H9 (cell line): ENCODE measurements around the gene OXTR. TPM values are rescaled to one million over a fixed set of nuclear protein-coding genes. Genes with fewer than 3 reads are reported as not detected.

ENCODE experiments used
- DNase-seq: peaks from one replicate; pipeline ENCODE4 v3.0.0-alpha.2; 2017
- H2AFZ ChIP-seq: one replicate; pipeline ENCODE4 v1.6.1; 2013; ENCODE audit warnings: mild to moderate bottlenecking, low read length, control low read depth, moderate library complexity
- H2AK5ac ChIP-seq: 2 replicates; pipeline ENCODE4 v1.6.1; 2013; ENCODE audit warnings: low read length, control low read depth, mixed read lengths; ENCODE audit not compliant: insufficient read length
- H2BK120ac ChIP-seq: one replicate; pipeline ENCODE4 v1.6.1; 2013; ENCODE audit warnings: low read depth, mild to moderate bottlenecking, low read length, control low read depth, inconsistent platforms; ENCODE audit not compliant: poor library complexity, severe bottlenecking
- H2BK12ac ChIP-seq: 2 replicates; pipeline ENCODE4 v1.6.1; 2013; ENCODE audit warnings: low read length, control low read depth, mixed read lengths, low read depth; ENCODE audit not compliant: insufficient read length
- H2BK15ac ChIP-seq: 2 replicates; pipeline ENCODE4 v1.6.1; 2013; ENCODE audit warnings: low read depth, low read length, control low read depth
- H2BK20ac ChIP-seq: one replicate; pipeline ENCODE4 v1.6.1; 2013; ENCODE audit warnings: low read depth, mild to moderate bottlenecking, low read length, control low read depth, inconsistent platforms; ENCODE audit not compliant: poor library complexity, severe bottlenecking
- H2BK5ac ChIP-seq: 2 replicates; pipeline ENCODE4 v1.6.1; 2013; ENCODE audit warnings: low read length, control low read depth, mixed read lengths; ENCODE audit not compliant: insufficient read length
- H3K14ac ChIP-seq: 2 replicates; pipeline ENCODE4 v1.6.1; 2013; ENCODE audit warnings: low read length, control low read depth; ENCODE audit not compliant: insufficient read depth
- H3K18ac ChIP-seq: 2 replicates; pipeline ENCODE4 v1.6.1; 2013; ENCODE audit warnings: low read depth, mild to moderate bottlenecking, mixed read lengths, low read length, control low read depth; ENCODE audit not compliant: insufficient read length
- H3K23ac ChIP-seq: 2 replicates; pipeline ENCODE4 v1.6.1; 2013; ENCODE audit warnings: low read length, control low read depth, mixed read lengths, low read depth; ENCODE audit not compliant: insufficient read length
- H3K23me2 ChIP-seq: 2 replicates; pipeline ENCODE4 v1.6.1; 2013; ENCODE audit warnings: low read depth, mild to moderate bottlenecking, mixed read lengths, low read length, control low read depth; ENCODE audit not compliant: insufficient read length, poor library complexity, severe bottlenecking
- H3K27ac ChIP-seq: 2 replicates; pipeline ENCODE4 v1.5.1; 2013; ENCODE audit warnings: low read length, control low read depth, mixed read lengths, low read depth; ENCODE audit not compliant: insufficient read length
- H3K27me3 ChIP-seq: 2 replicates; pipeline ENCODE4 v1.6.1; 2013; ENCODE audit warnings: low read length, control low read depth, inconsistent platforms; ENCODE audit not compliant: insufficient read depth
- H3K4ac ChIP-seq: 2 replicates; pipeline ENCODE4 v1.6.1; 2013; ENCODE audit warnings: low read depth, mild to moderate bottlenecking, control low read depth, inconsistent platforms, low read length, moderate library complexity
- H3K4me1 ChIP-seq: 2 replicates; pipeline ENCODE4 v1.6.1; 2013; ENCODE audit warnings: low read length, control low read depth, inconsistent platforms; ENCODE audit not compliant: insufficient read depth
- H3K4me2 ChIP-seq: 2 replicates; pipeline ENCODE4 v1.6.1; 2013; ENCODE audit warnings: low read length, control low read depth, mixed read lengths; ENCODE audit not compliant: insufficient read length, insufficient read depth
- H3K56ac ChIP-seq: 2 replicates; pipeline ENCODE4 v1.6.1; 2013; ENCODE audit warnings: low read depth, mild to moderate bottlenecking, mixed read lengths, low read length, control low read depth; ENCODE audit not compliant: insufficient read length
- H3K79me1 ChIP-seq: 2 replicates; pipeline ENCODE4 v1.6.1; 2013; ENCODE audit warnings: low read depth, mild to moderate bottlenecking, moderate library complexity, low read length, control low read depth, inconsistent platforms; ENCODE audit not compliant: insufficient read depth, poor library complexity, severe bottlenecking
- H3K79me2 ChIP-seq: 2 replicates; pipeline ENCODE4 v1.6.1; 2013; ENCODE audit warnings: low read length, control low read depth, inconsistent platforms; ENCODE audit not compliant: insufficient read depth
- H3K9ac ChIP-seq: 2 replicates; pipeline ENCODE4 v1.6.1; 2013; ENCODE audit warnings: low read length, control low read depth, mixed read lengths; ENCODE audit not compliant: insufficient read length; ENCODE audit errors: extremely low read depth
- H3K9me3 ChIP-seq: one replicate; pipeline ENCODE4 v1.6.1; 2013; ENCODE audit warnings: low read depth, low read length, inconsistent platforms; ENCODE audit not compliant: control insufficient read depth
- H3T11ph ChIP-seq: one replicate; pipeline ENCODE4 v1.6.1; 2013; ENCODE audit warnings: mild to moderate bottlenecking, low read length, control low read depth, inconsistent platforms
- H4K20me1 ChIP-seq: one replicate; pipeline ENCODE4 v1.6.1; 2013; ENCODE audit not compliant: control insufficient read depth, insufficient read length, insufficient read depth
- H4K5ac ChIP-seq: 2 replicates; pipeline ENCODE4 v1.6.1; 2013; ENCODE audit warnings: low read depth, mild to moderate bottlenecking, mixed read lengths, low read length, control low read depth; ENCODE audit not compliant: insufficient read length
- H4K8ac ChIP-seq: replicated peaks from 2 replicates; pipeline ENCODE4 v1.6.1; 2013; ENCODE audit warnings: low read length, control low read depth, mixed read lengths, low read depth; ENCODE audit not compliant: insufficient read length
- H4K91ac ChIP-seq: 2 replicates; pipeline ENCODE4 v1.6.1; 2013; ENCODE audit warnings: low read depth, mild to moderate bottlenecking, moderate library complexity, mixed read lengths, low read length, control low read depth; ENCODE audit not compliant: insufficient read length
- H3K27ac Mint-ChIP-seq, 3 experiments: 2 replicates in 2 of 3; 3 replicates in 1 of 3; pipeline ENCODE4 v1.8.0; 2020 to 2021; ENCODE audit warnings: mixed read lengths in 3 of 3, mild to moderate bottlenecking in 1 of 3, moderate library complexity in 1 of 3
- H3K27me3 Mint-ChIP-seq: 2 replicates; pipeline ENCODE4 v1.8.0; 2021; ENCODE audit warnings: low read depth, mild to moderate bottlenecking, moderate library complexity, mixed read lengths
- H3K36me3 Mint-ChIP-seq, 3 experiments: 2 replicates in 2 of 3; 3 replicates in 1 of 3; pipeline ENCODE4 v1.8.0; 2020 to 2021; ENCODE audit warnings: low read depth in 3 of 3, mixed read lengths in 3 of 3; ENCODE audit not compliant: insufficient read depth in 1 of 3
- H3K4me1 Mint-ChIP-seq, 2 experiments: 2 replicates each; pipeline ENCODE4 v1.8.0; 2020; ENCODE audit warnings: mixed read lengths in 2 of 2
- H3K4me3 Mint-ChIP-seq, 2 experiments: 2 replicates in 1 of 2; 3 replicates in 1 of 2; pipeline ENCODE4 v1.8.0; 2020 to 2021; ENCODE audit warnings: mild to moderate bottlenecking in 2 of 2, mixed read lengths in 2 of 2, moderate library complexity in 1 of 2
- H3K9me3 Mint-ChIP-seq, 2 experiments: 2 replicates in 1 of 2; 3 replicates in 1 of 2; pipeline ENCODE4 v1.8.0; 2020; ENCODE audit warnings: mild to moderate bottlenecking in 2 of 2, mixed read lengths in 2 of 2, moderate library complexity in 1 of 2
- CTCF ChIP-seq: fragments of 200-600 bp; sonication (generic); conservative IDR thresholded peaks from 3 replicates; pipeline ENCODE4 v1.8.0; 2021; ENCODE audit warnings: antibody characterized with exemption, mild to moderate bottlenecking
- WGBS: extraction: QIAGEN DNeasy Blood & Tissue Kit; methylation state at CpG from one replicate; pipeline ENCODE4 v1.1.7; 2013; ENCODE audit warnings: missing lambda C conversion rate, low lambda C conversion rate, mixed read lengths; ENCODE audit not compliant: insufficient read length; ENCODE audit errors: extremely low coverage; 5-methylcytosine and 5-hydroxymethylcytosine counted together
- total RNA-seq: library from RNA; stranded (reverse); gene quantifications from 2 replicates; pipeline ENCODE4 v1.2.1, GENCODE V29; 2021

The OXTR gene
- total RNA-seq, 1 experiment from 2014 or later = 1.7 TPM

DNA sequence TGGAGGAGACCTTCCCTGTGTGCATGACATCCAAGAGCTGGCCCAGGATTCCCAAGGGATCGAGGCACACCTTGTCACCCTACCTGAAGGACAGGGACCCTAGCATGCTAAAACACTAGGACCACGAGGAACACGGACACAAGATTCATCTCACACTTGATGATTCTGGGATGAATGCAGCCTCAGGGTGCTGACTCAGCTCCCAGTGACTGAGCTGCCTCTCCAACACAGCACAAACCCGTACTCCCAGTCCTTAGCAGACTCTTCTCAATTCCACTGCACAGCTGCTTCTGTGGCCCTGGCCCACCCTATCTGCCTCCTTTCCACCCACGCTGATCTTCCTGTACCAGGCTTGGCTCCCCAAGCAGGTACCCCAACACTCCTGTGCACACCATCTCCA lies 9.1 kb upstream of the OXTR start:
- H3K27ac ChIP-seq = no peak overlapping the region
- no peak overlapping the region for H3K4ac ChIP-seq
- Mint-ChIP-seq H3K9me3 (no peaks in the 10 kb centered on the region), H3K4me1 (peaks cover 4 to 8% of the 10 kb centered on the region in 2 experiments; a peak in 2 of 4 replicates), H3K36me3 (peaks cover 0 to 3% (median 0%) of the 10 kb centered on the region in 3 experiments; a peak in 2 of 7 replicates), H3K4me3 (no peak overlapping the region), H3K27me3 (peaks cover 20% of the 10 kb centered on the region), H3K27ac (no peak overlapping the region)
- WGBS = no CpG with 5 or more reads among the region's 5 CpGs
- H3K9me3 ChIP-seq = no peaks in the 10 kb centered on the region
- H4K5ac ChIP-seq = no peak overlapping the region
- no peaks in the 10 kb centered on the region for H3K23me2 ChIP-seq
- no peaks in the 10 kb centered on the region for H3K4me1 ChIP-seq
- H2BK12ac ChIP-seq = no peak overlapping the region
- no peak overlapping the region for H3K56ac ChIP-seq
- no peak overlapping the region for H3K9ac ChIP-seq
- no peak overlapping the region for H2BK20ac ChIP-seq
- no peak overlapping the region for H3T11ph ChIP-seq
- no peaks in the 10 kb centered on the region for H4K20me1 ChIP-seq
- H2AFZ ChIP-seq = no peak overlapping the region
- H3K14ac ChIP-seq = no peak overlapping the region
- H2BK120ac ChIP-seq = no peak overlapping the region
- H4K91ac ChIP-seq = no peak overlapping the region
- H3K4me2 ChIP-seq = no peak overlapping the region
- no peak overlapping the region for H3K18ac ChIP-seq
- H4K8ac ChIP-seq = no peak overlapping the region
- H3K79me2 ChIP-seq = no peaks in the 10 kb centered on the region
- no peak overlapping the region for H2BK15ac ChIP-seq
- no peaks in the 10 kb centered on the region for H3K79me1 ChIP-seq
- H3K23ac ChIP-seq = no peak overlapping the region
- DNase-seq = no peak
- H2BK5ac ChIP-seq = no peak overlapping the region
- no peak for TF ChIP-seq CTCF
- no peak overlapping the region for H2AK5ac ChIP-seq
- no peaks in the 10 kb centered on the region for H3K27me3 ChIP-seq
